Heart left ventricle (tissue), 16 donors: ENCODE results near the gene INF2. TPM values are rescaled to one million over a fixed set of nuclear protein-coding genes. Genes with fewer than 3 reads are reported as not detected.

Experiments used
- ATAC-seq, 4 donors: fragments of 200-7000 bp; cut with Tn5 transposase; one replicate each; pipeline ENCODE4 v1.9.1; 2020 to 2022; ENCODE audit warnings: moderate library complexity in 4 of 4, mild to moderate bottlenecking in 3 of 4, moderate number of reproducible peaks in 1 of 4
- DNase-seq, 5 donors: peaks; one replicate each; pipeline ENCODE4 v3.0.0-alpha.2; 2020
- H3K27ac ChIP-seq, 12 donors: fragments of 200-600 bp; sonication (generic) in 4 of 12; one replicate each; pipeline versions ENCODE4 v1.5.0 to v1.8.0; 2016 to 2022; ENCODE audit warnings: mild to moderate bottlenecking in 2 of 12
- H3K27me3 ChIP-seq, 9 donors: fragments of 200-600 bp; sonication (generic) in 2 of 9; one replicate each; pipeline versions ENCODE4 v1.5.1 to v1.8.0; 2016 to 2022; ENCODE audit warnings: mild to moderate bottlenecking in 3 of 9
- H3K36me3 ChIP-seq, 9 donors: fragments of 200-600 bp; sonication (generic) in 2 of 9; one replicate each; pipeline versions ENCODE4 v1.5.0 to v1.8.0; 2018 to 2022; ENCODE audit warnings: mild to moderate bottlenecking in 2 of 9
- H3K4me1 ChIP-seq, 12 donors: fragments of 200-600 bp; sonication (generic) in 4 of 12; one replicate each; pipeline versions ENCODE4 v1.5.0 to v1.8.0; 2016 to 2022; ENCODE audit warnings: mild to moderate bottlenecking in 3 of 12
- H3K4me3 ChIP-seq, 12 donors: fragments of 200-600 bp; sonication (generic) in 4 of 12; one replicate each; pipeline versions ENCODE4 v1.5.0 to v1.8.0; 2017 to 2022; ENCODE audit warnings: mild to moderate bottlenecking in 9 of 12, moderate library complexity in 4 of 12
- H3K9me3 ChIP-seq, 12 donors: fragments of 200-600 bp; sonication (generic) in 4 of 12; one replicate each; pipeline versions ENCODE4 v1.5.0 to v1.8.0; 2016 to 2022; ENCODE audit warnings: mild to moderate bottlenecking in 1 of 12
- POLR2A ChIP-seq, 2 donors: fragments of 450-650 bp; IDR thresholded peaks; one replicate each; pipeline ENCODE4 v1.6.1; 2017; ENCODE audit warnings: antibody characterized with exemption in 2 of 2, mild to moderate bottlenecking in 2 of 2, moderate library complexity in 2 of 2
- WGBS, 4 donors: extraction: QIAGEN DNeasy Blood & Tissue Kit in 2 of 4; methylation state at CpG; one replicate each; pipeline versions ENCODE4 v1.1.5 to v1.1.7; 2013 to 2018; 5-methylcytosine and 5-hydroxymethylcytosine counted together
- intact Hi-C, 10 donors: fragments of 100-400 bp; cut with DNase I; formaldehyde crosslinking; loops; one replicate each; pipeline versions ENCODE4 v1.11.1 to v1.14.2; 2022
- polyA plus RNA-seq, 2 donors: library from polyadenylated mRNA; stranded (reverse); fragments of 200-250 nt; gene quantifications; one replicate each; pipeline ENCODE4 v1.2.3, GENCODE V29; 2013
- total RNA-seq, 9 donors: library from RNA; depleted of rRNA in 2 of 9; stranded (reverse); fragments of >200 nt in 2 of 9; fragmentation: NEBNext Ultra II Directional in 3 of 9; extraction: Animal tissue kit (Norgen Biotek cat#: 25700) in 3 of 9; gene quantifications; one replicate each; pipeline versions ENCODE4 v1.1.0 to v1.2.4, GENCODE V29; 2016 to 2023
- TF ChIP-seq, protein P1 (sequence below), 12 donors: fragments of 200-600 bp; sonication (generic) in 4 of 12; IDR thresholded peaks; one replicate each; pipeline versions ENCODE4 v1.5.0 to v1.8.0; 2018 to 2022; ENCODE audit warnings: antibody characterized with exemption in 12 of 12, mild to moderate bottlenecking in 5 of 12
- donor health status: ischemic (EF 13 %, LVEDD 7.1; RV severe dilation, severe dysfunction).
- donor health status: healthy with polysubstance abuse.
- donor health status: DM: no; HTN: yes; CAD: no.
- donor health status: DM: no; HTN: no; CAD: no.
- donor health status: ischemic (EF 25% LVEDD 6.9; RV normal size, moderate dysfunction).
- donor health status: ischemic (EF 25% LVEDD 5.7; RV mildly dilated, moderate dysfunction).
- donor health status: healthy.
- donor health status: DM: yes; HTN: yes; CAD: no.
- donor health status: ischemic (EF 35%, LVEDD 5.7; RV mildly dilated, moderate dysfunction).
- donor health status: nonischemic (EF 11% LVEDD 7.7; RV severe dilation, severe dysfunction).
- donor health status: DM: yes; HTN: yes; CAD: no.
- donor health status: PGD.
- donor health status: ischemic (EF 29% LVEDD 5.4; RV normal size, mild dysfunction).
- donor health status: nonischemic (EF 23%, LVEDD 6.1; RV moderate dilation, normal function).

Gene INF2
- total and polyA plus RNA-seq, 11 donors: 26.0 to 58.9 (median 28.8) TPM

GRCh38 chr14:104685998-104686610 lies 3.3 kb upstream of the INF2 start:
- intact Hi-C loops: no loop called here
- ATAC-seq (no peak), DNase-seq (no peak)
- Histone ChIP-seq H3K27ac (no peak overlapping the region), H3K4me3 (no peak overlapping the region), H3K27me3 (no peaks in the 10 kb centered on the region), H3K9me3 (no peaks in the 10 kb centered on the region), H3K4me1 (peaks cover 21 to 64% (median 49%) of the 10 kb centered on the region in 12 donors), H3K36me3 (no peaks in the 10 kb centered on the region)
- WGBS, 4 donors: 95 to 99% (median 98%) methylated on average over 2 of the region's 2 CpGs
- TF ChIP-seq, protein P1, sequence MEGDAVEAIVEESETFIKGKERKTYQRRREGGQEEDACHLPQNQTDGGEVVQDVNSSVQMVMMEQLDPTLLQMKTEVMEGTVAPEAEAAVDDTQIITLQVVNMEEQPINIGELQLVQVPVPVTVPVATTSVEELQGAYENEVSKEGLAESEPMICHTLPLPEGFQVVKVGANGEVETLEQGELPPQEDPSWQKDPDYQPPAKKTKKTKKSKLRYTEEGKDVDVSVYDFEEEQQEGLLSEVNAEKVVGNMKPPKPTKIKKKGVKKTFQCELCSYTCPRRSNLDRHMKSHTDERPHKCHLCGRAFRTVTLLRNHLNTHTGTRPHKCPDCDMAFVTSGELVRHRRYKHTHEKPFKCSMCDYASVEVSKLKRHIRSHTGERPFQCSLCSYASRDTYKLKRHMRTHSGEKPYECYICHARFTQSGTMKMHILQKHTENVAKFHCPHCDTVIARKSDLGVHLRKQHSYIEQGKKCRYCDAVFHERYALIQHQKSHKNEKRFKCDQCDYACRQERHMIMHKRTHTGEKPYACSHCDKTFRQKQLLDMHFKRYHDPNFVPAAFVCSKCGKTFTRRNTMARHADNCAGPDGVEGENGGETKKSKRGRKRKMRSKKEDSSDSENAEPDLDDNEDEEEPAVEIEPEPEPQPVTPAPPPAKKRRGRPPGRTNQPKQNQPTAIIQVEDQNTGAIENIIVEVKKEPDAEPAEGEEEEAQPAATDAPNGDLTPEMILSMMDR (IDR thresholded peaks at IDR 0.05): no peak

DNA sequence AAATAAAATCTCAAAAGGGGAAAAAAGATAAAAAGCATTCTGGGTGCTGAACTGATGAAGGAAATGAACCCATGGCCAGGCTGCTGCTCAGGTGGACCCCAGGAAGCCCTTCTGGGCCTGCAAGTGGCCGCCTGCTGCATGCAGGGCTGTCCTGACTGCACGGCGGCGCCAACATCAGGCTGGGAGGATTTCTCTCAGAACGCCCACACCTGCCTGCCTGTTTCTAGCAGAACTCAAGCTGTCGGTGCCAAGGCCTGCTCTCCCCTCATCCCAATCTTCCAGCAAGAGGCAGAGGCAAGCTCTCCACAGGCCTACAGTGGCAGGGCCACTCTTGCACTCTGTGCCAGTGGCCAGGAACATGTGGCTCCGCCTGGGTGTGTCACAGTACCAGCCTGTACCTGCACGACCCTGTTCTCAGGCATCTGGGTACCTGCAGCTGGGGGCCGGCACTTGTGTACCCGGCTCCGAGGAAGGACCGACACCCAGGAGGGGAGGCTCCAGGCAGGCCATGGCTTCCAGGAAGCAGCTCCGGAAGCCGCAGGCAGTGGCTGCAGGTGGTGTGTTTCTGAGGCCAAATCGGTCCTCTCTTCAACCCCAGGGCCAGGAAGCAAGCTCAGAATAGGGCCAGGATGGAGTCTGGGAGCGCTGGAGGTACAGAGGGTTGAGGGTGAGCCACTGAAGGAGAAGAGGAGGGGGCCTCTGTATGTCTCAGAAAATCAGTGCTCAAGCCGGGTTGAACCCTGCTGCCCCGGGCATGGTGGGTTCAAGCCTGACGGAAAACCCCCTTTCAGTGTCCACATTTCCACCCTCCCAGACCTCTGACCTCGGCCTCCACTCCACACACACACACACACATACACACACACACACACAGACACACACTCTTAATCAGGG lies 2.5 kb upstream of the INF2 start:
- intact Hi-C loops: no loop called here

DNA sequence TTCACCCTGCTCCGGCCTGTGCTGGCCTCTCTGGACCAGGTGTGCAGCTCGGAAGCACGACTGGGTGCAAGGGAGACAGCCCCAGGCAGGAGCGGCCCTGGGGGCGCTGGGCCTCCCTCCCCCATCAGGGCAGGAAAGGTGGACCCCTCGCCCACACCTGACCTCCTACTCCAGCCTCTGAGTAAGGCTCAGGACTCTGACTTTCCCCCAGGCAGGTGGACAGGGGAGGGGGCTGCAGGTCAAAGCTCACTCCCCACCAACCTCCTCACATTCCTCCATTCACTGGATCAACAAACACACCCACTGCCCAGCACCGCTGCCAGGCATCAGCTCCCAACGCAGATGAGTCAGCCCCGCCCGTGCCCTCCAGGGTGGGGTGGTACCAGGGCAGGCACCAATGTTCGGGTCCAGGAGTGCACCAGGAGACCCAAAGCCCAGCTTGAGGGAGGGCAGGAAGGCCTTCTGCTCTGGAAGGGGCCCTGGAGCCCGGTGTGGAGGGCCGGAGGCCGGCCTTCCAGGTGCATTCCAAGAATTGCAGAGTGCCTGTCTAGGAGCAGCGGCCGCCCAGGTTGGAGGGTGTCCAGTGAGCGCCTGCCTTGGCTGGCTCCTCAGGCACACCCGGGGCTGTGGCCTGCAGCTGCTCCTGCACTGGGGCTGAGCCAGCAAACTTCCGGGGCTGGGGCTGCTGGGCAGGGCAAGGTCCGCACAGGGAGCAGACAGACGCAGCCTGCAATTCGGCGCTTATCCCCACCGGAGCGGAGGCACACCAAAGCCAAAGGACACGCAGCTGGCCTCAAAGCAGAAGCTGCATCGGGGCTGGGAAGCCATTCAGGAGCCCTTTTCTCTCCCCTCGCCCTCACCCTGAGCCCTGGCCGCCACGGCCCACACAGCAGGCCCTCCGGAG lies 1.6 kb upstream of the INF2 start:
- Histone ChIP-seq H3K27ac (peak overlapping the region; percentile 55 to 93 (median 86)), H3K27me3 (no peaks in the 10 kb centered on the region), H3K9me3 (no peaks in the 10 kb centered on the region), H3K36me3 (peaks cover 0 to 6% (median 0%) of the 10 kb centered on the region in 9 donors), H3K4me3 (peak overlapping the region in 8 of 12 donors; percentile 4 to 98 (median 88)), H3K4me1 (peaks cover 9 to 64% (median 48%) of the 10 kb centered on the region in 12 donors)
- intact Hi-C loops: no loop called here
- ATAC-seq: peak; percentile 79 to 87 (median 83)
- no peak for TF ChIP-seq POLR2A (IDR thresholded peaks at IDR 0.05)
- TF ChIP-seq, protein P1 (IDR thresholded peaks at IDR 0.05): no peak
- peak; percentile 81 to 92 (median 91) for DNase-seq
- 26 to 37% (median 32%) methylated on average over 22 to 31 of the region's 31 CpGs for WGBS, 4 donors

More for the DNA sequence above, 2.5 kb upstream of the INF2 start:
- Histone ChIP-seq H3K27me3 (no peaks in the 10 kb centered on the region), H3K36me3 (peaks cover 0 to 6% (median 0%) of the 10 kb centered on the region in 9 donors), H3K4me3 (no peak overlapping the region), H3K27ac (no peak overlapping the region), H3K4me1 (peaks cover 14 to 64% (median 49%) of the 10 kb centered on the region in 12 donors), H3K9me3 (no peaks in the 10 kb centered on the region)
- TF ChIP-seq, protein P1 (IDR thresholded peaks at IDR 0.05): no peak
- TF ChIP-seq POLR2A (IDR thresholded peaks at IDR 0.05): no peak
- ATAC-seq: no peak
- 67 to 83% (median 74%) methylated on average over 16 to 20 of the region's 20 CpGs for WGBS, 4 donors
- DNase-seq: peak in 3 of 5 donors; percentile 19 to 28 (median 26)
